Measurements from ENCODE around the gene OSMR.

Gene OSMR

GRCh38 chr5:38832810-38833209 is 13.0 kb upstream of the OSMR start:
- H3K9ac ChIP-seq (ENCODE audit: low read depth, low read length, poor library complexity, severe bottlenecking): no peak overlapping the region
- no peaks in the 10 kb centered on the region for H3F3A ChIP-seq (ENCODE audit: low read depth)
- no peaks in the 10 kb centered on the region for H3K9me2 ChIP-seq (replicated peaks; ENCODE audit: low read depth, low read length)
- no peak overlapping the region for H2AFZ ChIP-seq (ENCODE audit: low read length)
- no peak overlapping the region for H3K4me3 ChIP-seq (ENCODE audit: low read length, poor library complexity, severe bottlenecking)
- no peaks in the 10 kb centered on the region for H4K20me1 ChIP-seq (ENCODE audit: insufficient read depth, low read length, poor library complexity, severe bottlenecking)
- TF ChIP-seq CTCF (conservative IDR thresholded peaks at IDR 0.05; ENCODE audit: low read length) (no peak), EZH2phosphoT487 (IDR thresholded peaks at IDR 0.05; ENCODE audit: borderline replicate concordance) (no peak)
- H3K4me2 ChIP-seq (ENCODE audit: low read depth, low read length, poor library complexity, severe bottlenecking): no peak overlapping the region
- H3K27me3 ChIP-seq (ENCODE audit: insufficient read depth, low read length, poor library complexity, severe bottlenecking): no peaks in the 10 kb centered on the region
- H3K79me2 ChIP-seq (ENCODE audit: insufficient read depth, low read length): no peaks in the 10 kb centered on the region
- H3K36me3 ChIP-seq (ENCODE audit: insufficient read depth, low read length): no peaks in the 10 kb centered on the region
- H3K4me1 ChIP-seq (ENCODE audit: insufficient read depth, low read length, poor library complexity, severe bottlenecking): no peaks in the 10 kb centered on the region
- H3K9me3 ChIP-seq (ENCODE audit: insufficient read depth, low read depth, low read length): no peaks in the 10 kb centered on the region

- Histone ChIP-seq H3K4me3 (ENCODE audit: low read length, poor library complexity, severe bottlenecking) (no peak overlapping the region), H3F3A (ENCODE audit: low read depth) (no peaks in the 10 kb centered on the region), H3K79me2 (ENCODE audit: insufficient read depth, low read length) (no peaks in the 10 kb centered on the region), H3K36me3 (ENCODE audit: insufficient read depth, low read length) (no peaks in the 10 kb centered on the region), H3K9ac (ENCODE audit: low read depth, low read length, poor library complexity, severe bottlenecking) (no peak overlapping the region), H3K27me3 (ENCODE audit: insufficient read depth, low read length, poor library complexity, severe bottlenecking) (no peaks in the 10 kb centered on the region), H4K20me1 (ENCODE audit: insufficient read depth, low read length, poor library complexity, severe bottlenecking) (no peaks in the 10 kb centered on the region), H3K9me3 (ENCODE audit: insufficient read depth, low read depth, low read length) (no peaks in the 10 kb centered on the region), H3K4me1 (ENCODE audit: insufficient read depth, low read length, poor library complexity, severe bottlenecking) (no peaks in the 10 kb centered on the region), H3K9me2 (replicated peaks; ENCODE audit: low read depth, low read length) (no peaks in the 10 kb centered on the region), H2AFZ (ENCODE audit: low read length) (no peak overlapping the region), H3K4me2 (ENCODE audit: low read depth, low read length, poor library complexity, severe bottlenecking) (no peak overlapping the region)
- TF ChIP-seq EZH2phosphoT487 (IDR thresholded peaks at IDR 0.05; ENCODE audit: borderline replicate concordance) (no peak), CTCF (conservative IDR thresholded peaks at IDR 0.05; ENCODE audit: low read length) (no peak)
These were observed 9.9 kb upstream of the OSMR start for GRCh38 chr5:38835887-38836286.

GRCh38 chr5:38837416-38837815 is 8.4 kb upstream of the OSMR start:
- Histone ChIP-seq H3K9ac (ENCODE audit: low read depth, low read length, poor library complexity, severe bottlenecking) (no peak overlapping the region), H3K36me3 (ENCODE audit: insufficient read depth, low read length) (no peaks in the 10 kb centered on the region), H3K4me1 (ENCODE audit: insufficient read depth, low read length, poor library complexity, severe bottlenecking) (no peaks in the 10 kb centered on the region), H3K79me2 (ENCODE audit: insufficient read depth, low read length) (no peaks in the 10 kb centered on the region), H3K4me2 (ENCODE audit: low read depth, low read length, poor library complexity, severe bottlenecking) (no peak overlapping the region), H4K20me1 (ENCODE audit: insufficient read depth, low read length, poor library complexity, severe bottlenecking) (no peaks in the 10 kb centered on the region), H3K4me3 (ENCODE audit: low read length, poor library complexity, severe bottlenecking) (no peak overlapping the region), H3F3A (ENCODE audit: low read depth) (no peaks in the 10 kb centered on the region), H2AFZ (ENCODE audit: low read length) (no peak overlapping the region), H3K27me3 (ENCODE audit: insufficient read depth, low read length, poor library complexity, severe bottlenecking) (no peaks in the 10 kb centered on the region), H3K9me3 (ENCODE audit: insufficient read depth, low read depth, low read length) (no peaks in the 10 kb centered on the region), H3K9me2 (replicated peaks; ENCODE audit: low read depth, low read length) (no peaks in the 10 kb centered on the region)
- TF ChIP-seq EZH2phosphoT487 (IDR thresholded peaks at IDR 0.05; ENCODE audit: borderline replicate concordance) (no peak), CTCF (conservative IDR thresholded peaks at IDR 0.05; ENCODE audit: low read length) (no peak)

Data from Loucy (cell line).